Measurements from ENCODE around the gene ADAMTS14. TPM values are rescaled to one million over a fixed set of nuclear protein-coding genes. Genes with fewer than 3 reads are reported as not detected.

The ADAMTS14 gene
- total and polyA plus RNA-seq, 4 experiments from 2014 or later = not detected

GRCh38 chr10:70784016-70784415, 111.7 kb downstream of the ADAMTS14 start:
- H3K36me3 Mint-ChIP-seq = no peaks in the 10 kb centered on the region
- peaks cover 0 to 3% (median 0%) of the 10 kb centered on the region in 4 donors for H3K4me1 Mint-ChIP-seq
- ChIA-PET CTCF (ENCODE audit: partially characterized antibody) (no interaction called here), POLR2A (ENCODE audit: partially characterized antibody) (no interaction called here)
- H3K4me1 ChIP-seq (ENCODE audit: insufficient read depth, low read length) = no peaks in the 10 kb centered on the region
- DNase-seq = no peak
- no peak overlapping the region for H3K4me3 ChIP-seq (ENCODE audit: low read length in 2 of 2)
- H3K9me3 ChIP-seq (ENCODE audit: control insufficient read depth in 1 of 2, low read length in 2 of 2) = no peaks in the 10 kb centered on the region
- H3K36me3 ChIP-seq (ENCODE audit: insufficient read depth, low read length) = no peaks in the 10 kb centered on the region
- peaks cover 1 to 4% of the 10 kb centered on the region in 2 donors for H3K27me3 Mint-ChIP-seq
- intact Hi-C loops (cut with micrococcal nuclease) = no loop called here
- no peak overlapping the region for H3K27ac Mint-ChIP-seq
- no peaks in the 10 kb centered on the region for H3K9me3 Mint-ChIP-seq
- no peak overlapping the region for H3K27ac ChIP-seq (ENCODE audit: low read depth, low read length)
- no peaks in the 10 kb centered on the region for H3K27me3 ChIP-seq (ENCODE audit: insufficient read depth, low read length)
- H3K4me3 Mint-ChIP-seq = no peak overlapping the region

GRCh38 chr10:70784471-70784870, 112.2 kb downstream of the ADAMTS14 start:
- no peak overlapping the region for H3K27ac Mint-ChIP-seq
- POLR2A ChIA-PET (ENCODE audit: partially characterized antibody) = no interaction called here
- H3K9me3 Mint-ChIP-seq = no peaks in the 10 kb centered on the region
- Histone ChIP-seq H3K27ac (ENCODE audit: low read depth, low read length) (no peak overlapping the region), H3K27me3 (ENCODE audit: insufficient read depth, low read length) (no peaks in the 10 kb centered on the region), H3K4me3 (ENCODE audit: low read length in 2 of 2) (no peak overlapping the region), H3K9me3 (ENCODE audit: control insufficient read depth in 1 of 2, low read length in 2 of 2) (no peaks in the 10 kb centered on the region), H3K36me3 (ENCODE audit: insufficient read depth, low read length) (no peaks in the 10 kb centered on the region), H3K4me1 (ENCODE audit: insufficient read depth, low read length) (no peaks in the 10 kb centered on the region)
- DNase-seq = no peak
- intact Hi-C loops (cut with micrococcal nuclease) = no loop called here
- peaks cover 2 to 4% of the 10 kb centered on the region in 2 donors for H3K27me3 Mint-ChIP-seq
- no peak overlapping the region for H3K4me3 Mint-ChIP-seq
- CTCF ChIA-PET (ENCODE audit: partially characterized antibody) = no interaction called here
- H3K4me1 Mint-ChIP-seq = peaks cover 0 to 3% (median 0%) of the 10 kb centered on the region in 4 donors
- H3K36me3 Mint-ChIP-seq = no peaks in the 10 kb centered on the region

DNA sequence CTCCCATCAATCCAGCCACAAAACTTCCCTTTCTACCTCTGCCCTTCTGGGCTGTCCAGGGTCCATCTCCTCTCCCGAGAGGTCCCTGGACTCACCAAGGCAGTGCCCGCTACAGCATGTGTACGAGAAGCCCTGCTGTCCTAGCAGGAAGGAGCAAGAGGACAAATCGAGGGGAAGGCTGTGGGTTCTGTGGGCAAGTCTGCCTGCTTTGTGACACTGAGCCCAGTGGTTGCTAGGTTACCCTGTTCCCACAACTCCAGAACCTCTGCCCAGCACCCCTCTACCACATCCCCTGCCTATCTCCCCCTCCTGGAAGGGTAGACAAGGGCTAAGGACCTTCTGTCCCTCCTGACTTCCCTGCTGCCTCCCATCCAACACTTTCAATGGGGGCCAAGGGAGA, 112.9 kb downstream of the ADAMTS14 start, which contains the start of gene TBATA:
TBATA (minus strand) TSS at position 188 of the 400 bp plus-strand sequence. CDS start 1,998 bp downstream, outside the sequence.
- Mint-ChIP-seq H3K27ac (no peak within 1 kb of the TSS), H3K27me3 (peaks cover 4% of the 10 kb centered on the region in 2 donors), H3K4me3 (no peak within 1 kb of the TSS), H3K4me1 (peaks cover 0 to 3% (median 0%) of the 10 kb centered on the region in 4 donors), H3K36me3 (no peaks in the 10 kb centered on the region), H3K9me3 (no peaks in the 10 kb centered on the region)
- Histone ChIP-seq H3K36me3 (ENCODE audit: insufficient read depth, low read length) (no peaks in the 10 kb centered on the region), H3K9me3 (ENCODE audit: control insufficient read depth in 1 of 2, low read length in 2 of 2) (no peaks in the 10 kb centered on the region), H3K27me3 (ENCODE audit: insufficient read depth, low read length) (no peaks in the 10 kb centered on the region), H3K27ac (ENCODE audit: low read depth, low read length) (no peak within 1 kb of the TSS), H3K4me3 (ENCODE audit: low read length in 2 of 2) (no peak within 1 kb of the TSS), H3K4me1 (ENCODE audit: insufficient read depth, low read length) (no peaks in the 10 kb centered on the region)
- no peak for DNase-seq
- POLR2A ChIA-PET (ENCODE audit: partially characterized antibody) = no interaction called here
- CTCF ChIA-PET (ENCODE audit: partially characterized antibody) = no interaction called here
- intact Hi-C loops (cut with micrococcal nuclease) = no loop called here

DNA sequence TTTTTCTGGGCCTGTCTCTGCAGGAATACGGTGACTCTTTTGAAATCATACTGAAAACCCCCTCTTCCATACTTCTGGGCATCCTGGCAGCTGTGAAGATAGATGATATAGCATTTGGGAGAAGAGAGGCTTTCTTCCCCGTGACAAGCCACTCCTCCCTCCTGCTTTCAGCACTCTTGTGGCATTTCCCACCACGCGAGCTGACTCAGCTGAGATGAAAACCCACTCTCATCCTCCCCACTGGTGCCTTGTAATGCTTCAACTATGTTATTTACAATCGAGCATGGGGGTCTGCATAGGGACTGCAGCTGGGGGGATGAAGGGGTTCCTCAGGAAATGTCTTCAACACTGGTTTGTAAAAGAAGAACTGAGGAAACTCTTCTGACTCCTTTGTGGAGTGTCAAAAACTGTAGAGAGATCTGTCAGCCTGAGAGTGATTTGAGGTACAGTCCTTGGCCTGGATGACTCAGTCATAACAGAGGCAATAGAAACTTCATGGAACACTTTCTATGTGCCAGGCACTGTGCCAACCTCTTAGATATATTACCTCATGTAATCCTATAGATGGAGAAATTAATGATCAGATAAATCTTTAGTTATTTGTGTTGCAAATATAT, 114.6 kb downstream of the ADAMTS14 start:
- H3K4me1 ChIP-seq (ENCODE audit: insufficient read depth, low read length) = no peaks in the 10 kb centered on the region
- Mint-ChIP-seq H3K27me3 (peaks cover 4 to 6% of the 10 kb centered on the region in 2 donors), H3K4me3 (no peak overlapping the region), H3K36me3 (no peaks in the 10 kb centered on the region), H3K9me3 (no peaks in the 10 kb centered on the region), H3K4me1 (peaks cover 0 to 3% (median 1%) of the 10 kb centered on the region in 4 donors), H3K27ac (no peak overlapping the region)
- ChIA-PET POLR2A (ENCODE audit: partially characterized antibody) (no interaction called here), CTCF (ENCODE audit: partially characterized antibody) (no interaction called here)
- no peak overlapping the region for H3K27ac ChIP-seq (ENCODE audit: low read depth, low read length)
- no peak overlapping the region for H3K4me3 ChIP-seq (ENCODE audit: low read length in 2 of 2)
- H3K36me3 ChIP-seq (ENCODE audit: insufficient read depth, low read length) = no peaks in the 10 kb centered on the region
- intact Hi-C loops (cut with micrococcal nuclease) = no loop called here
- H3K27me3 ChIP-seq (ENCODE audit: insufficient read depth, low read length) = no peaks in the 10 kb centered on the region
- H3K9me3 ChIP-seq (ENCODE audit: control insufficient read depth in 1 of 2, low read length in 2 of 2) = no peaks in the 10 kb centered on the region
- DNase-seq = no peak

GRCh38 chr10:70791386-70792039, 119.2 kb downstream of the ADAMTS14 start:
- Histone ChIP-seq H3K36me3 (ENCODE audit: insufficient read depth, low read length) (no peaks in the 10 kb centered on the region), H3K27ac (ENCODE audit: low read depth, low read length) (no peak overlapping the region), H3K9me3 (ENCODE audit: control insufficient read depth in 1 of 2, low read length in 2 of 2) (no peaks in the 10 kb centered on the region), H3K4me3 (ENCODE audit: low read length in 2 of 2) (no peak overlapping the region), H3K4me1 (ENCODE audit: insufficient read depth, low read length) (no peaks in the 10 kb centered on the region), H3K27me3 (ENCODE audit: insufficient read depth, low read length) (peaks cover 3% of the 10 kb centered on the region)
- intact Hi-C loops (cut with micrococcal nuclease) = no loop called here
- ChIA-PET POLR2A (ENCODE audit: partially characterized antibody) (no interaction called here), CTCF (ENCODE audit: partially characterized antibody) (no interaction called here)
- Mint-ChIP-seq H3K4me1 (peaks cover 0 to 3% (median 1%) of the 10 kb centered on the region in 4 donors), H3K27ac (no peak overlapping the region), H3K4me3 (no peak overlapping the region), H3K9me3 (peaks cover 0 to 2% (median 0%) of the 10 kb centered on the region in 8 donors), H3K27me3 (peaks cover 6 to 7% of the 10 kb centered on the region in 2 donors), H3K36me3 (no peaks in the 10 kb centered on the region)
- no peak for DNase-seq

GRCh38 chr10:70795613-70796012, 123.3 kb downstream of the ADAMTS14 start:
- ChIA-PET CTCF (ENCODE audit: partially characterized antibody) (no interaction called here), POLR2A (ENCODE audit: partially characterized antibody) (no interaction called here)
- Mint-ChIP-seq H3K27me3 (peaks cover 8 to 25% of the 10 kb centered on the region in 2 donors), H3K27ac (no peak overlapping the region), H3K4me1 (no peaks in the 10 kb centered on the region), H3K9me3 (peaks cover 0 to 2% (median 0%) of the 10 kb centered on the region in 8 donors), H3K4me3 (no peak overlapping the region), H3K36me3 (no peaks in the 10 kb centered on the region)
- H3K4me1 ChIP-seq (ENCODE audit: insufficient read depth, low read length) = no peaks in the 10 kb centered on the region
- intact Hi-C loops (cut with micrococcal nuclease) = no loop called here
- no peak overlapping the region for H3K4me3 ChIP-seq (ENCODE audit: low read length in 2 of 2)
- peaks cover 3% of the 10 kb centered on the region for H3K27me3 ChIP-seq (ENCODE audit: insufficient read depth, low read length)
- no peaks in the 10 kb centered on the region for H3K9me3 ChIP-seq (ENCODE audit: control insufficient read depth in 1 of 2, low read length in 2 of 2)
- DNase-seq = no peak
- no peaks in the 10 kb centered on the region for H3K36me3 ChIP-seq (ENCODE audit: insufficient read depth, low read length)
- no peak overlapping the region for H3K27ac ChIP-seq (ENCODE audit: low read depth, low read length)

GRCh38 chr10:70797840-70798239, 125.5 kb downstream of the ADAMTS14 start:
- Mint-ChIP-seq H3K27ac (no peak overlapping the region), H3K27me3 (peaks cover 13 to 24% of the 10 kb centered on the region in 2 donors), H3K36me3 (no peaks in the 10 kb centered on the region), H3K4me1 (no peaks in the 10 kb centered on the region), H3K9me3 (no peaks in the 10 kb centered on the region), H3K4me3 (no peak overlapping the region)
- Histone ChIP-seq H3K27ac (ENCODE audit: low read depth, low read length) (no peak overlapping the region), H3K36me3 (ENCODE audit: insufficient read depth, low read length) (no peaks in the 10 kb centered on the region), H3K27me3 (ENCODE audit: insufficient read depth, low read length) (peaks cover 3% of the 10 kb centered on the region), H3K4me3 (ENCODE audit: low read length in 2 of 2) (no peak overlapping the region), H3K9me3 (ENCODE audit: control insufficient read depth in 1 of 2, low read length in 2 of 2) (no peaks in the 10 kb centered on the region), H3K4me1 (ENCODE audit: insufficient read depth, low read length) (no peaks in the 10 kb centered on the region)
- intact Hi-C loops (cut with micrococcal nuclease) = no loop called here
- DNase-seq = no peak
- CTCF ChIA-PET (ENCODE audit: partially characterized antibody) = interaction anchor here (1.0 kb wide), 1 partner anchor 17 kb away, joined by 4 read pairs; no protein-coding TSS in a partner anchor
- POLR2A ChIA-PET (ENCODE audit: partially characterized antibody) = no interaction called here

All from CD4-positive, alpha-beta memory T cell (primary cell).